Measurements from ENCODE around the gene LARGE2.

- no peak for TF ChIP-seq TCF7 (CRISPR knock-in tag; IDR thresholded peaks at IDR 0.05; ENCODE audit: low read depth)
- no peak for TF ChIP-seq CTCF (IDR thresholded peaks at IDR 0.05)
- TF ChIP-seq PRDM15 (CRISPR knock-in tag; IDR thresholded peaks at IDR 0.05) = no peak
- TF ChIP-seq PREB (CRISPR knock-in tag; IDR thresholded peaks at IDR 0.05; ENCODE audit: borderline replicate concordance) = no peak
- TF ChIP-seq SP1 (CRISPR knock-in tag; conservative IDR thresholded peaks at IDR 0.05) = no peak
- TF ChIP-seq ZNF121 (CRISPR knock-in tag; IDR thresholded peaks at IDR 0.05) = no peak
Observed at GRCh38 chr11:45900916-45901617, 21.4 kb upstream of the LARGE2 start.

Data from WTC11 (cell line).